Stromal cell of bone marrow (primary cell): ENCODE data around the gene METTL6.
"Not testable (repeated sequence)": the region's sequence is repeated elsewhere in the genome, so short reads cannot be mapped to it uniquely, and the experiment has no call there.

Experiments used
- DNase-seq: peaks from one replicate; pipeline ENCODE4 v3.0.0-alpha.2; 2012; ENCODE audit warnings: low read depth

METTL6 gene

DNA sequence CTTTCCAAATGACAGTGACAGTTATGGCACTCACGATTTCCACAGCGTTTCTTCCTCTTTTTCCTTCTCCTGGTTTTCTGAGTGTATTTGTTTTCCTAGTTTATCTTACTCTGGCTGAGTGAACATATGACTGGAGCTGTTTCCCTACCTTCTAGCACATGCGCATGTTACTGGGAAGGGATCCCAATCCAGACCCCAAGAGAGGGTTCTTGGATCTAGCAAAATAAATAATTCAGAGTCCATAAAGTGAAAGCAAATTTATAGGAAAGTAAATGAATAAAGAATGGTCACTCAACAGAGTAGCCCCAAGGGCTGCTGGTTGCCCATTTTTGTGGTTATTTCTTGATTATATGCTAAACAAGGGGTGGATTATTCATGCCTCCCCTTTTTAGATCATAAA is 23.8 kb downstream of the METTL6 start:
- no peak for DNase-seq

DNA sequence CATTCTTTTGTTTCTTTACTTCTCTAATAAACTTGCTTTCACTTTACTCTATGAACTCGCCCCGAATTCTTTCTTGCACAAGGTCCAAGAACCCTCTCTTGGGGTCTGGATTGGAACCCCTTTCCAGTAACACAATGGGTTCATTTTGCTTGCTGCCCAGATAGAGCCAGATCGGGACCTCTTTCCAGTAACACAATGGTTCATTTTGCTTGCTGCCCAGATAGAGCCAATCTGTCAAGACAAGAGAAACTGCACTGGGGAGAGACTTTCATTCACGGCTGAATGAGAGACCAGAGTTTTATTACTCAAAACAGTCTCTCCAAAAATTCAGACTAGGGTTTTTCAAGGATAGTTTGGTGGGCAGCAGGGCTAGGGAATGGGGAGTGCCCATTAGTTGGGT is 25.4 kb downstream of the METTL6 start:
- no peak for DNase-seq

DNA sequence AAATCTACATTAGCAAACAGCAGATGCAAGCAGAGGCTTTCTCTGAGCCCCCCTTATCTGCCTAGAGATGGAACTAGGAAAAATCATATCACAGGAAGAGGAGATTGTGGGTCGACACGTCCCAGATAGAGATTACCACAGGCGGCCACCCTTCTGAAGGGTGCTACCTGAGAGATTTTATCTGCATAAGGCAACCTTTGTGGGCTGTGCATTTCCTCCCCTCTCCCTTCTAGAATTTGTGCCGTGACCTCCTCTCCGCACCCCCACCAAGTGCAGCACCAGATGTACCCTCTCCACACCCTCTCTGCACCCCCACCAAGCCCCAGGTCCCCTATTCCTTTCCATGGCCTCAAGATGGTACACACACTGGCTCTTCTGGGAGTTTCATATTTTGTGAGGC is 27.4 kb downstream of the METTL6 start:
- DNase-seq: no peak

DNA sequence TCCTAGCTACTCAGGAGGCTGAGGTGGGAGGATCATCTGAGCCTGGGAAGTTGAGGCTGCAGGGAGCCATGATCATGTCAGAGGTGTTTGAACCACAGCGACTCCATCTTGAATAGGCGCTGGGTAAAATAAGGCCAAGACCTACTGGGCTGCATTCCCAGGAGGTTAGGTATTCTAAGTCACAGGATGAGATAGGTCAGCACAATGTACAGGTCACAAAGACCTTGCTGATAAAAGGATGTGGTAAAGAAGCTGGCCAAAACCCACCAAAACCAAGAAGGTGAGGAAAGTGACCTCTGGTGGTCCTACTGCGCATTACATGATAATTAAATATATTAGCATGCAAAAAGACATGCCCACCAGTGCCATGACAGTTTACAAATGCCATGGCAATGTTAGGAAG is 28.6 kb downstream of the METTL6 start:
- not testable (repeated sequence) for DNase-seq

DNA sequence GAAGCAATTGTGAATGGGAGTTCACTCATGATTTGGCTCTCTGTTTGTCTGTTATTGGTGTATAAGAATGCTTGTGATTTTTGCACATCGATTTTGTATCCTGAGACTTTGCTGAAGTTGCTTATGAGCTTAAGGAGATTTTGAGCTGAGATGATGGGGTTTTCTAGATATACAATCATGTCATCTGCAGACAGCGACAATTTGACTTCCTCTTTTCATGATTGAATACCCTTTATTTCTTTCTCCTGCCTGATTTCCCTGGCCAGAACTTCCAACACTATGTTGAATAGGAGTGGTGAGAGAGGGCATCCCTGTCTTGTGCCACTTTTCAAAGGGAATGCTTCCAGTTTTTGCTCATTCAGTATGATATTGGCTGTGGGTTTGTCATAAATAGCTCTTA is 34.1 kb downstream of the METTL6 start:
- DNase-seq: not testable (repeated sequence)

DNA sequence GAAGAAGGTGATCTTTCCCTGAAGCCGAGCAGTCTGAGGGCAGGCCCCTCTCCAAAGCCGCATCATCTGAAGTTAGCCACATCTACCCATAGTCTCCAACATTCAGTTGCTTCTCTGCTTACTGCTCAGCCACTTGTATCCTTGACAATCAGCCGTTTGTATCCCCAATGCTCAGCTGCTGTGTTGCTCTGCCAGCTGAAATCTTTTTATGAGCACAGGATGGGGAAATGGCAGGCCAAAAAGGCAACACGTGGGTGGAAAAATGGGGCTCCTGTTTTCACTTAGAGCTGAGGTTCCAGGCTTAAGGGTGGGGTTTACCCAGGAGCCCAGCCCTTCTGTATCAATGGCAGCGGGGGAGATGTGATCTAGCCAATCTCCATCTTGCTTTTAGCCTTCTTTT is 36.3 kb downstream of the METTL6 start:
- no peak for DNase-seq

DNA sequence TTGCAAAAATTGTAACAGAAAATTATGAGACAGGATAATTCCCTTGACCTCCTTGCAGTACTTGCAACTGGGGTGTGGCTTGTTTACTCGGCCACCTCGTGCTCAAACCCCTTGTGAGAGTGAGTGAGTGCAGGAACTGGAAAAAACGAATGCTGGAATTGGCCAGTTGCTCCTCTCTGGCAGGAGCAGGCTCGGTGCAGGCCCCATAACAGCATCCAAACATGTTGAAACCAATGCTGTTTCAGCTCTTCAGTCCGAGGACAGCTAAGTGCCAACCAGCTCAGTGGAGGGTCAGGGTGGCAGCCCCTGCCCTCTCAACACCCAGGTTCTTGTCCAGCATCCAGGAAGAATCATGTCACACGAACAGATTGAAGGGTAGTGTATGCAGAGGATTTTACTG is 36.9 kb downstream of the METTL6 start:
- DNase-seq: no peak

DNA sequence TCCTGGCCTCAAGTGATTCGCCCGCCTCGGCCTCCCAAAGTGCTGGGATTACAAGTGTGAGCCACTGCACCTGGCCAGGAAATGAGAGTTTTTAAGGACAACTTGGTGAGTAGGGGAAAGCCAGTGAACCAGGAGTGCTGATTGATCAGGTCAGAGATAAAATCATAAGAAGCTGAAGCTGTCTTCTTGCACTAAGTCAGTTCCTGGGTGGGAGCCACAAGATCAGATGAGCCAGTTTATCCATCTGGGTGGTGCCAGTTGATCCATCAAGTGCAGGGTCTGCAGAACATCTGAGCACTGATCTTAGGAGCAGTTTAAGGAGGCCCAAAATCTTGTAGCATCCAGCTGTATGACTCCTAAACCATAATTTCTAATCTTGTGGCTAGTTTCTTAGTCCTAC is 39.0 kb downstream of the METTL6 start:
- DNase-seq: not testable (repeated sequence)

DNA sequence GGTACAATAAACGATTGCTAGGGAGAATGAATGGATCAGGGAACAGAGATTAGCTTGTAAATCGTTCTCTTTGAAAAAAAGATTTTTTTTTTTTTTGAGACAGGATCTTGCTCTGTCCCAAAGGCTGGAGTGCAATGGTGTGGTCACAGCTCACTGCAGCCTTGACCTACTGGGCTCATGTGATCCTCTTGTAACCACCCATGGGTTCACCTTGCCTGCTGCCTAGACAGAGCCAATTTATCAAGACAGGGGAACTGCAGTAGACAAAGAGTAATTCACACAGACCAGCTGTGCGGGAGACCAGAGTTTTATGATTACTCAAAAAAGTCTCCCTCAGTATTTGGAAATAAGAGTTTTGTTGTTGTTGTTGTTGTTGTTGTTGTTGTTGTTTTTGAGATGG is 39.6 kb downstream of the METTL6 start:
- no peak for DNase-seq

DNA sequence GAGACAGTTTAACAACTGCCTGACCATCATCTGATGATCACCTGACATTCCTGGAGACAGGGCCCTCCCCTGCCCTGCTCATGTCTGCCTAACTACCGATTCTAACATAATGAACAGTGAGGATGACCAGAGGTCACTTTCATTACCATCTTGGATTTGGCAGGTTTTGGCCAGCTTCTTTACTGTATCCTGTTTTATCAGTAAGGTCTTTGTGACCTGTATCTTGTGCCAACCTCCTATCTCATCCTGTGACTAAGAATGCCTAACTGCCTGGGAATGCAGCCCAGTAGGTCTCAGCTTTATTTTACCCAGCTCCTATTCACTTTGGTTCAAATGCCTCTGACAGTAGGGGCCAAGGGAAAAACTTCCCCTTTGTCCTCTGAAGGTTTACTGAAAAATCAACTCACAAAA is 40.2 kb downstream of the METTL6 start:
- DNase-seq: no peak

DNA sequence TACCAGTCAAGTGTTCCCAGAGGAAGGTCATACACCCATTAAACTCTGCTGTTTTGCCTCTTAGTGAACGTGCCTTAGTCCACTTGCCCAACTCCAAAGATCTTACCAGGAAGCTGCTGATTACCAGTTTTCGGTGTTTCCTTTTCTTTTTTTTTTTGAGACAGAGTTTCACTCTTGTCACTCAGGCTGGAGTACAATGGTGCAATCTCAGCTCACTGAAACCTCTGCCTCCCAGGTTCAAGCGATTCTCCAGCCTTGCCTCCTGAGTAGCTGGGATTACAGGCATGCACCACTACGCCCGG is 40.7 kb downstream of the METTL6 start:
- DNase-seq: not testable (repeated sequence)

DNA sequence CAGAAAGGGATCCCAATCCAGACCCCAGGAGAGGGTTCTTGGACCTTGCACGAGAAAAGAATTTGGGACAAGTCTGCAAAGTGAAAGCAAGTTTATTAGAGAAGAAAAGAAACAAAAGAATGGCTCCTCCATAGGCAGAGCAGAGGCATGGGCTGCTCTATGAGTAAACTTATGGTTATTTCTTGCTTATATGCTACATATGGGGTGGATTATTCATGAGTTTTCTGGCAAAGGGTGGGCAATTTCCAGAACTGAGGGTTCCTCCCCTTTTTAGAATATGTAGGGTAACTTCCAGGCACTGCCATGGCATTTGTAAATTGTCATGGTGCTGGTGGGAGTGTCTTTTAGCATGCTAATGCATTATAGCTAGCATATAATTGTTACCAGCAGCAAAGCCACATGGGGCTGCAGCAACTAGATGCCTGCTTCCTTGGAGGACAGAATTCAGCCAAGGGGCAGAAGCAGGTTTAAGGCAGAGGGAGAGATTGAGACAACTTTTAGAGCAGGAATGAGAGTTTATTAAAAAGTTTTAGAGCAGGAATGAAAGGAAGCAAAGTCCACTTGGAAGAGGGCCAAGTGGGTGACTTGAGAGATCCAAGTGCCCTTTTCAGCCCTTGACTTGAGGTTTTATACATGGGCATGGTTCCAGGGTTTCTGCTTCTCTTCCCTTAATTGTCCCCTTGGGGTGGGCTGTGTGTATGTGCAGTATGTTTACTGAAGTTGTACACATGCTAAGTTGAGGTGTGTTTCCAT is 41.3 kb downstream of the METTL6 start:
- no peak for DNase-seq

DNA sequence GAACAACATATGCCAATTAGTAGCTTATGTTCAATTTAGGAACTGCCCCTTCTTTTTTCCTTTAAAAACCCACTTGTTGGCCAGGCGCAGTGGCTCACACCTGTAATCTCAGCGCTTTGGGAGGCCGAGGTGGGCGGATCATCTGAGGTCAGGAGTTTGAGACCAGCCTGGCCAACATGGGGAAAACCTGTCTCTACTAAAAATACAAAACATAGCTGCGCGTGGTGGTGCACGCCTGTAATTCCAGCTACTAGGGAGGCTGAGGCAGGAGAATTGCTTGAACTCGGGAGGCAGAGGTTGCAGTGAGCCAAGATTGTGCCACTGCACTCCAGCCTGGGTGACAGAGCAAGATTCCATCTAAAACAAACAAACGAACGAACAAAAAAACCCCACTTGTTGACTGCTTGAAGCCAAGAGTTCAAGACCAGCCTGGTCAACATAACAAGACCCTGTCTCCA is 42.1 kb downstream of the METTL6 start:
- DNase-seq: not testable (repeated sequence)

DNA sequence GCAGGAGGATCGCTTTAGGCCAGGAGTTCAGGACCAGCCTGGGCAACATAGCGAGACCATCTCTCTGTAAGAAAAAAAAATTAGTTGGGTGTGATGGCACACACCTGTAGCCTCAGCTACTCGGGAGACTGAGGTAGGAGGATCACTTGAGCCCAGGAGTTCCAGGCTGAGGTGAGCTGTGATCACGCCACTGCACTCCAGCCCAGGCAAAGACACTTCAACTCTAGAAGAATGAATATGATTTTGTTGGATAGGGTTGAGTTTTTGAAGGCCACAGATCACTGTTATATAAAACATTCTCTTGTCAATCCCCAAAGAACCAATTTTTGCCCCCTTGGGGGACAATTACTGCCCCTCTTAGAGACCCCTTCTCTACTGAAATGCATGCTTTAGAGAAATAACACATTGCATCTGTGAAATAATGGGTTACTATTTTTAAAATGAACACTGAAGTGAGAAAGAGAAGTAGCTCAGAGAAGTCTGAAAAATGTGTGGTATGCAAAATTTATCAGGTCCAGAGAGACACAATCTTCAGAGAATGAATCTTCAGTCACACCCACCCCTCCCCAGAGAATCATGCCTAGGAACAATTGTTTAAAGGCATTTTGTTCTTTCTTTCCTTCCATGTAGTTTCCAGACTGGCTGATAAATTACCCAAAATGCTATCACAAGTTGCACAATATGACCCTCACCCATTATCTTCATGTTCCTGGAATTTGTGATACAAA is 42.7 kb downstream of the METTL6 start:
- DNase-seq: no peak

DNA sequence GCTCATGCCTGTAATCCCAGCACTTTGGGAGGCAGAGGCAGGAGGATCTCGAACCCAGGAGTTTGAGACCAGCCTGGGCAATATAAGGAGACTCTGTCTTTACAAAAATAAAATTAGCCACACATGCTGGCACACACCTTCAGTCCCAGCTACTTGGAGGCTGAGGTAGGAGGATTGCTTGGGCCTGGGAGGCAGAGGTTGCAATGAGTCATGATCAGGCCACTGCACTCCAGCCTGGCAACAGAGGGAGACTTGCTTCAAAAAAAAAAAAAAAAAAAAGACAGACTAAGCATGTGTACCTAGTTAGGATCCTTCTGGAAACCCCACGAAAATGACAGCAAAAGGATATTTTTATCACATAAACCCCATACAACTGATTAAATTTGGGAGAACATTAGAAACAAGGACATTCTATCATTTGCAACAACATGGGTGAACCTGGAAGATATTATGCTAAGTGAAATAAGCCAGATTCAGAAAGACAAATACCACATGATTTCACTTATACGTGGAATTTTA is 44.9 kb downstream of the METTL6 start:
- DNase-seq: no peak

DNA sequence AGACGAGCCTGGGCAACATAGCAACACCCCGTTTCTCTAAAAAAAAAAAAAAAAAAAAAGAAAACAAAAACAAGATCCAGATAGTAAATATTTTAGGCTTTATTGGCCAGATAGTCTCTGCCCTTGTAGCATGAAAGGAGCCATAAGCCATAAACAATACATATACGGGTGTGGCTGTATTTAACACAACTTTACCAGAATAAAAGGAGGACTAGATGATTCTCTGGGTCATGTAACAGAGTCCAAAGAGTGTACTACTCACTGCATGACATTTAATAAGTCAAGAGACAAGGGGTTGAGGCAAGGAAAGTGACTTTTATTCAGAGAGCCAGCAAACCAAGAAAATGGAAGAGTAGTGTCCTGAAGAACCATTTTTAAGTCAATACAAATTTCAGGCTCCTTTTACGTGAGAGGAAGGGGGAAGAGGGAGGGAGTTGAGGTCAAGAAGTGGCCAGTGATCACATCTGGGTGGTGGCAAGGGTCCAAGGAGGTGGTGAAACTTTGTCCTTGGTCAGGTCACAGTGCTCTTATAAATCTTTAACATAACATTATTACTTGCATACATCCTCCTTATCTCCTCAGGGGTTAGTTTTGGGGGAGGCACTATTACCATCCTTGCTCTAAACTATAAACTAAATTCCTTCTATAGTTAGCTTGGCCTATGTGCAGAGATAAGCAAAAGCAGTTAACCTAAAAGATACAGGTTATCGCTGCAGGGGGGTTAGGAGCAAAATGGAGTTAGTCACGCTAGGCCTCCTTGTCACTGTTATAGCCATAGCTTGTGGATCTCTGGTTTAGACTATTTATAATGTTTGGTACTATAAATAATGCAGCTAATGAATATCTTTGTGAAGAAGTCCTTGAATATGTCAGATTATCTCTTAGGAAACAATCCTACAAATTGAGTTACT is 46.1 kb downstream of the METTL6 start:
- no peak for DNase-seq

DNA sequence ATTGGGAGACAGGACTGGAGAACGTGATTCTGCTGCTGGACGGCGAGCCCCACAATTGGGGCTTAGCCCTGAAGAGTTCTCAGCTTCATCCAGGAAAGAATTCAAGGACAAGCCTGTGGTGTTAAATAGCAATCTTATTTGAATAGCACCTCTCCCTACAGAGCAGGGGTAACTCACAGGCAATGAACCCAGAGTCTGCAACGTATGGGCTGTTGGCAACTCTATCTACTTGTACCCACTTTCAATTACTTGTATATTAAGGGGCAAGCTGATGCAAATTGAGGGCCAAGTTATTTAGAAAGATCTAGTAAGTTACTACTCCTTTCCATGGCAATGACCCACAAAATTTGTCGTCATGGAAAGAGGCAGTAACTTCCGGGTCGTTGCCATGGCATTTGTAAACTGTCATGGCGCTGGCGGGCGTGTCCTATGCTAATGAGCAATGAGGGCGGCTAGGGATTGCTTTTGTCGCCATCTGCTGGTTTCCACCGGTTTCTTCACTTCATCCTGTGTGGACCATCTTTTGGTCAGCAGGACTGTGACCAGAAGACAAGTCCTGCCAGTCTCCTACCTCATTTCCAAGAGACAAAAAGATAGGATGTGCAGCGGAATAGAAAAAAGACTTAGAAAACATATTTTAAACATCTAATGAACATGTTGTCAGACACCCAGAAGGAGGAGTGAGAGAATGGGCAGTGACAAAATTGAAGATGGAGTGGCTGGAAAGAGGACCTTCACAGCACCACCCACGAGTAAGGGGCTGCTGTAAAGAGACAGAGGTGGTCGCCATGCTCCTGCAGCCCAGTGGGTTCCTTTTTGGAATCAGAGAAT is 49.2 kb downstream of the METTL6 start:
- DNase-seq: peak; percentile 96

DNA sequence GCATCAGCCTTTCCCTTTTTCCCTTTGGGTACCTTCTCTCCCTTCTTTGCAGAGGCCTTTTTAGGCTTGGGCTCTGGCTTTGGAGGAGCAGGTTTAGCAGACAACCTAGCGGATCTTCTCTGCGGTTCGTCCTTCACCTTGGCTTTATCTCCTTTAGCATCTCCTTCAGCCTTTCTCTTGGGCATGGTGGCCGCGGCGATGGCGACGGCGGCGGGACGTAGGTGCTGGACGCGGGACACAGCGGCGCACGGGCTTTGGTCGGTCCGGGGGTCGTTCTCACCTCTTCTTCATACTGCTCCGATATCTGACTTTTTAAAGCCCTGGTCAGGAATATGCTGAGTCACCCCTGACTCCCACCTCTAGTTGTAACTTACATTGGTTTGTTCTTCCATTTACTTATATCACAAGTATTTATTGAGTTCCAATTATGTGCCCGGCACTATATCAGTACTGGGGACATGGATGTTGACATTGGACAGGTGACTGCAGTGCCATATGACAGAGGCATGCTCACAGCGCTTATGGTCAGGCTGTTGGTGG is 51.8 kb downstream of the METTL6 start:
- DNase-seq: no peak

DNA sequence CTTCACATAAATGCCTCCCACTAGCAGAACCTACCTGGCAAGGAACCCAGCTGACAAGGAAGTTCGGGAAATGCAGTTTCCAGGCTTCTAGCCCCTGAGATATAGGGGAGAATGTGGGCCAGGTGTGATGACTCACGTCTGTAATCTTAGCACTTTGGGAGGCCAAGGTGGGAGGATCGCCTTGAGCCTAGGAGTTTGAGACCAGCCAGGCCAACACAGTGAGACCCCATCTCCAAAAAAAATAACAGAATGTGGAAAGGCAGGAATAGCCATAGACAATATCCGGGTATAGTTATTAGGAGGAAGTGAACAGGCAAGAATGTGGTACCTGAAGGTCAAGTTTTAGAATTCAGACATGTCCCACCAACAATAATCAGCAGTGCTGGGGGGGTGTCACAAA is 54.4 kb downstream of the METTL6 start:
- DNase-seq: no peak

DNA sequence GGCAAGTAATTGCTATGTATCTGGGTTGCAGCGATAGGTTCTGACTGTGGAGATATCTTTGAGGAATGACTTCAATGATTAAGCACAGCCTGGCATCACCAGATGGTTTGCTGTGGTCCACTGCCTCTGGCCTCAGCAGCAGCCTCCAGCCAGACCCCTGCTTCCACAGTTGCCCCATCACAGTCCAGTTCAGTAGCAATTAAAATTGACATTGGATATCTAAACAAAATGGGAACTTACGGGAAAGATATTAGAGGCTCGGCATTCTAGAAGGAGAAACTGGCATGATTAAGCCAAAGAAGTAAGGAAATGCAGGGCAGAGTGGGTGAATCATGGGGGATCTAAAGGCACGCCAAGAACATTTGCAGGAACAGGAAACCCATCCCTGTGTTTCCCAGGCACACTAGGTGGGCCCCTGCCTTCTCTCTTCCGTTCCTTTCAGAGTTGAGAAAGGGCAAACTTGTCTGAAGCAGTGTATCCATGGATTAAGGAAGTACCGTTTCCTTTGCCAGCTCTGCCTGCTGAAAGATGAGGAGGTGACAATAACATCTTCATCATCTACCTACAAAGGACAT is 58.7 kb downstream of the METTL6 start:
- no peak for DNase-seq

DNA sequence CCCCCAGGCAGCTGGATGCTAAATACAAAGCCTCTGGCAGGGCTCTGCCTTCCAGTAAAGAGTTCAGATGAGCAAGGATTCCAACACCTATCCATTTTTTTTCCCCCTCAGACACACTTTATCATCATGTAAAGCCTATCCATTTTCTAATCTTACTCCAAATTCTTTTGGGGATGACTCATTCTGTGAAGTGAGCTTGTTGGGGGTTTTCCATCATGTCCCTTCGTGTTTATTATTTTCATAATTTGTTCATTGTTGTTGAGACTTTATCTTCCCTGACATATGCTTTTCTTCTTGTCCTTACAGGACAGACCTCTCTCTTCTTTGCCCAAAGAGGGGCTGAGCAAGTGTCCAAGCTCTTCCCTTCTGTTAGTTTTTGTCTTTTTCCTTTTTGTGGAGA is 60.3 kb downstream of the METTL6 start:
- DNase-seq: no peak
